WERI-Rb-1 (cell line): ENCODE data around the gene EEF1AKMT2.

Source experiments
- DNase-seq: peaks from one replicate; pipeline ENCODE4 v3.0.0-alpha.2; 2020
- H3K27ac ChIP-seq: fragments of 250-450 bp; sonication (Bioruptor Pico); 2 replicates; pipeline ENCODE4 v1.5.1; 2020; ENCODE audit warnings: mild to moderate bottlenecking, moderate library complexity
- H3K27me3 ChIP-seq: fragments of 250-450 bp; sonication (Bioruptor Pico); 2 replicates; pipeline ENCODE4 v1.5.1; 2021; ENCODE audit warnings: mild to moderate bottlenecking, low read depth, moderate library complexity; ENCODE audit not compliant: insufficient read depth, severe bottlenecking
- H3K36me3 ChIP-seq: fragments of 250-450 bp; sonication (Bioruptor Pico); 2 replicates; pipeline ENCODE4 v1.5.1; 2020; ENCODE audit warnings: mild to moderate bottlenecking, moderate library complexity
- H3K4me3 ChIP-seq: 2 replicates; pipeline ENCODE4 v1.5.1; 2011; ENCODE audit warnings: low read depth, mild to moderate bottlenecking, control low read depth, low read length
- H3K9me3 ChIP-seq: fragments of 250-450 bp; sonication (Bioruptor Pico); 2 replicates; pipeline ENCODE4 v1.5.1; 2021; ENCODE audit warnings: mild to moderate bottlenecking, moderate library complexity; ENCODE audit not compliant: severe bottlenecking
- TF ChIP-seq, protein P1 (sequence below): IDR thresholded peaks from 2 replicates; pipeline ENCODE4 v1.5.1; 2011; ENCODE audit warnings: low read depth, mild to moderate bottlenecking, control low read depth, inconsistent platforms, low read length

The EEF1AKMT2 gene

GRCh38 chr10:124734311-124735166, 57.1 kb downstream of the EEF1AKMT2 start:
- no peaks in the 10 kb centered on the region for H3K9me3 ChIP-seq
- TF ChIP-seq, protein P1, sequence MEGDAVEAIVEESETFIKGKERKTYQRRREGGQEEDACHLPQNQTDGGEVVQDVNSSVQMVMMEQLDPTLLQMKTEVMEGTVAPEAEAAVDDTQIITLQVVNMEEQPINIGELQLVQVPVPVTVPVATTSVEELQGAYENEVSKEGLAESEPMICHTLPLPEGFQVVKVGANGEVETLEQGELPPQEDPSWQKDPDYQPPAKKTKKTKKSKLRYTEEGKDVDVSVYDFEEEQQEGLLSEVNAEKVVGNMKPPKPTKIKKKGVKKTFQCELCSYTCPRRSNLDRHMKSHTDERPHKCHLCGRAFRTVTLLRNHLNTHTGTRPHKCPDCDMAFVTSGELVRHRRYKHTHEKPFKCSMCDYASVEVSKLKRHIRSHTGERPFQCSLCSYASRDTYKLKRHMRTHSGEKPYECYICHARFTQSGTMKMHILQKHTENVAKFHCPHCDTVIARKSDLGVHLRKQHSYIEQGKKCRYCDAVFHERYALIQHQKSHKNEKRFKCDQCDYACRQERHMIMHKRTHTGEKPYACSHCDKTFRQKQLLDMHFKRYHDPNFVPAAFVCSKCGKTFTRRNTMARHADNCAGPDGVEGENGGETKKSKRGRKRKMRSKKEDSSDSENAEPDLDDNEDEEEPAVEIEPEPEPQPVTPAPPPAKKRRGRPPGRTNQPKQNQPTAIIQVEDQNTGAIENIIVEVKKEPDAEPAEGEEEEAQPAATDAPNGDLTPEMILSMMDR, result no peak
- DNase-seq, result no peak
- peaks cover 3% of the 10 kb centered on the region; the same call in 1 of the 2 replicates for H3K36me3 ChIP-seq
- H3K27ac ChIP-seq, result no peak overlapping the region
- H3K27me3 ChIP-seq, result no peaks in the 10 kb centered on the region
- no peak overlapping the region for H3K4me3 ChIP-seq

- Histone ChIP-seq H3K9me3 (no peaks in the 10 kb centered on the region), H3K4me3 (no peak overlapping the region), H3K27ac (no peak overlapping the region), H3K36me3 (peaks cover 3% of the 10 kb centered on the region; the same call in 1 of the 2 replicates), H3K27me3 (no peaks in the 10 kb centered on the region)
- TF ChIP-seq, protein P1, result no peak
- no peak for DNase-seq
Observed at GRCh38 chr10:124733571-124734245, 58.0 kb downstream of the EEF1AKMT2 start.

GRCh38 chr10:124732931-124733570, 58.6 kb downstream of the EEF1AKMT2 start:
- no peaks in the 10 kb centered on the region for H3K27me3 ChIP-seq
- DNase-seq, result no peak

GRCh38 chr10:124731551-124731950, 60.1 kb downstream of the EEF1AKMT2 start:
- Histone ChIP-seq H3K27me3 (no peaks in the 10 kb centered on the region), H3K4me3 (no peak overlapping the region), H3K36me3 (peaks cover 5% of the 10 kb centered on the region; the same call in 1 of the 2 replicates), H3K9me3 (no peaks in the 10 kb centered on the region), H3K27ac (no peak overlapping the region)
- TF ChIP-seq, protein P1, result no peak
- DNase-seq, result no peak

More at GRCh38 chr10:124732931-124733570, 58.6 kb downstream of the EEF1AKMT2 start:
- H3K4me3 ChIP-seq, result no peak overlapping the region
- peaks cover 3% of the 10 kb centered on the region; the same call in 1 of the 2 replicates for H3K36me3 ChIP-seq
- TF ChIP-seq, protein P1, result no peak
- no peak overlapping the region for H3K27ac ChIP-seq
- no peaks in the 10 kb centered on the region for H3K9me3 ChIP-seq

DNA sequence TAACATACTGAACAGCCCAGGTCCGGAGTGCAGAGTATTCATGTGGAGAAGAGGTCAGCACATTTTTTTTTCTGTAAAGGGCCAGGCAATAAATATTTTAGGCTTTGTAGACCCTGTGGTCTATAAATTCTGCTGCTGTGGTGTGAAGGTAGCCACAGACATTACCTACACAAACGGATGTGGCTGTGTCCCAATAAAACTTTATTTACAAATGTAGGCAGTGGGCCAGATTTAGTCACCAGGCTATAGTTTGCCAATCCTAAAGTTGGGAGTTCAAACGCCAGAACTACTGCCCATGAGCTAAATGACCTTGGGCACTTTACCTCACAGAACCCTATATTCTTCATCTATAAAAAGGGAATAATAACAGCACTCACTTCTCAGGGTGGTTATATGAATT, 60.9 kb downstream of the EEF1AKMT2 start:
- H3K4me3 ChIP-seq, result no peak overlapping the region
- H3K27ac ChIP-seq, result no peak overlapping the region
- H3K36me3 ChIP-seq, result peaks cover 6% of the 10 kb centered on the region; the same call in 1 of the 2 replicates
- DNase-seq, result no peak
- TF ChIP-seq, protein P1, result no peak
- H3K27me3 ChIP-seq, result no peaks in the 10 kb centered on the region
- H3K9me3 ChIP-seq, result no peaks in the 10 kb centered on the region
